Measurements from ENCODE around the gene GRK3.
"Not testable (repeated sequence)": the region's sequence is repeated elsewhere in the genome, so short reads cannot be mapped to it uniquely, and the experiment has no call there.

Gene GRK3

DNA sequence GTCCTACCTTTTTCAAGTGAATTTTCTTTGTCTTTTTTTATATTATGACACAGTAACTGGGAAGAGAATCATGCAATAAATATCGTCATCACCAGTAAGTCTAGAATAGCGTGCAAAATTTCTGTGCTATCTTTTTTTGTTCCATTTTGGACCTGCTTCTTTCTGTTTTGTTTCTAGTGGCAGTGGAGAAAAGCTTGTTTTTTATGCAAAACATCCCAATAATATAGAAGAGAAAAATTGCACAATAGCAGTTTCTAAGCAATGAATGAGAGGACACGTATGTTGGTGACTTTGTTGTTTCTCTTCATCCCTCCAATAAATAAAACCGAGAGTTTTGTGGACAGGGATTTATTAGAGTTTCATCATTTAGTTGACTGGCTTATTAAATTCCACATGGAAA lies 10.3 kb downstream of the GRK3 start:
- DNase-seq, result no peak

DNA sequence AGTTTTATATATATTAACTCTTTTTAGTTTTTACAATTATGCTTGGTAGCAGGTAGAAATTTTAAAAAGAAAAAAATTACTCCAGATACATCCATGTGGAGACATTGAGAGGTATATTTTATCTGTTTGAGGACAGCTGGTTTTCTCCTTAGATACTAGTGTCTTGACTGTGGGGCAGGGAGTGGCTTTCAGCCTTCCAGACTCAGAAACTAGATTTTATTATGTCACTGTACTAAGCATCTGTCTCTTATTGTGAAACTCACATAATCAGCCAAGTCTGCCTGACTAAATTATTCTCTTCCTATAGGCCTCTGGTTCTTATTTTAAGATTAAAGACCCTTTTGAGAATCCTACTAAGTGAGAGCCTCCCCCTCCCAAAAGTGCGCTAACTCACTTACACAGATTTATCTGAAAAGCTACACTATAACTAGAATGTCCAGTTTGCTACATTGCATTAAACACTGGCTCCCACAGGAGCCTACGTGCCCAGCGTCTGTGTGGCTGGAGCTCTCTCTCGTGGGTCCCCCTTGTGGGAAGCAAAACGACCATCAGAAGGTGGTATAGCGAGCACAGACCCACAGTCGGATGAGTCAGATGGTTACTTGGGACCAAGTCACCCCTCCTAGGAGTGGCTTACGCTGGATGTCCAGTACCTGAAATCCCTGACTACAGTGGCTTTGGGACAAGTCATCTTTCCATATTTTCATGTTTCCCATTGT lies 11.4 kb downstream of the GRK3 start:
- DNase-seq, result not testable (repeated sequence)

- not testable (repeated sequence) for DNase-seq
These were observed 17.0 kb downstream of the GRK3 start for GRCh38 chr22:25581452-25581851.

GRCh38 chr22:25582946-25583345 lies 18.5 kb downstream of the GRK3 start:
- no peak for DNase-seq

DNA sequence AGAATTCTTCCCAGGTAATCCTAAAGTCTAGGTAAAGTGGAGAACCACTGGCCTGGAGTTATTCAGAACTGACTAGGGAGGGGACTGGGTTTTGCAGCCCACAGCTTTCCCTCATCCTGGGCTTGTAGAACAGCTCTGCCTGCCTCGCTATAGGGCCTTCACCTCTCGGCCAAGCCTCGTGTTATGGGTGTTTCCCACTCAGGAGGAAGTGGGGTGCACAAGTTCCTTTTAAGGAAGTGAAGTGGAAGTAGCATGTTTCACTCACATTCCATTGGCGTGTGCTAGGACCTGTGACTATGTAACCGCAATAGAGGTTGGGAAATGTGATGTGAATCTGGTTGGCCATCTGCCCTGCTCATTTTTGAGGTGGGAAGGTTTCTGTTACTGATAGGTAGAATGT lies 20.5 kb downstream of the GRK3 start:
- peak; percentile 5 to 7 for DNase-seq

GRCh38 chr22:25589664-25590063 lies 25.2 kb downstream of the GRK3 start:
- DNase-seq, result not testable (repeated sequence)

DNA sequence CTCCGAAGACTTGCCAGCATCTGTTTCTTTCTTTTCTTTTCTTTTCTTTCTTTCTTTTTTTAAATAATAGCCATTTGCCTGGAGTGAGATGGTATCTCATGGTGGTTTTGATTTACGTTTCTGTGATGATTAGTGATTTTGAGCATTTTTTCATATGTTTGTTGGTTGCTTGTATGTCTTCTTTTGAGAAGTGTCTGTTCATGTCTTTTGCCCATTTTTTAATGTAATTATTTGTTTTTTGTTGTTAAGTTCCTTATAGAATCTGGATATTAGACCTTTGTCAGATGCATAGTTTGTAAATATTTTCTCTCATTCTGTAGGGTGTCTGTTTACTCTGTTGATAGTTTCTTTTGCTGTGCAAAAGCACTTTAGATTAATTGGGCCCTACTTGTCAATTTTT lies 28.8 kb downstream of the GRK3 start:
- not testable (repeated sequence) for DNase-seq

- peak; percentile 0 to 4 for DNase-seq
These were observed 34.1 kb downstream of the GRK3 start for GRCh38 chr22:25598609-25599008.

GRCh38 chr22:25602445-25602844 lies 38.0 kb downstream of the GRK3 start:
- no peak for DNase-seq

- no peak for DNase-seq
These were observed 38.4 kb downstream of the GRK3 start for GRCh38 chr22:25602916-25603315.

- DNase-seq, result not testable (repeated sequence)
These were observed 40.7 kb downstream of the GRK3 start for GRCh38 chr22:25605146-25605545.

GRCh38 chr22:25605565-25605964 lies 41.1 kb downstream of the GRK3 start:
- not testable (repeated sequence) for DNase-seq

DNA sequence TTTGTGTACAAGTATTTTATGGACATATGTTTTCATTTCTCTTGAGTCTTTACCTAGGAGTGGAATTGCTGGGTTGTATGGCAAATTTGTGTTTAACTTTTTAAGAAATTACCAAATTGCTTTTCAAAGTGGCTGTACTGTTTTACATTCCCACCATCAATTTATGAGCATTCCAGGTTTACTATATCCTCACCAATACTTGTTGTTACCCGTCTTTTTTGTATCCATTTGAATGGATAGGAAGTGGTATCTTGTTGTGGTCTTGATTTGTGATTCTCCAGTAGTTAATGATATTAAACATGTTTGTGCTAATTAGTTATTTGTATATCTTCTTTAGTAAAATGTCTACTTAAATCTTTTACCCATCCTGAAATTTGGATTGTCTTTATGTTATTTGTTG lies 46.8 kb downstream of the GRK3 start:
- DNase-seq, result not testable (repeated sequence)

- DNase-seq, result not testable (repeated sequence)
These were observed 48.7 kb downstream of the GRK3 start for GRCh38 chr22:25613131-25613530.

- DNase-seq, result not testable (repeated sequence)
These were observed 49.1 kb downstream of the GRK3 start for GRCh38 chr22:25613558-25613957.

- not testable (repeated sequence) for DNase-seq
These were observed 50.3 kb downstream of the GRK3 start for GRCh38 chr22:25614791-25615190.

- no peak for DNase-seq
These were observed 57.5 kb downstream of the GRK3 start for GRCh38 chr22:25621986-25622385.

DNA sequence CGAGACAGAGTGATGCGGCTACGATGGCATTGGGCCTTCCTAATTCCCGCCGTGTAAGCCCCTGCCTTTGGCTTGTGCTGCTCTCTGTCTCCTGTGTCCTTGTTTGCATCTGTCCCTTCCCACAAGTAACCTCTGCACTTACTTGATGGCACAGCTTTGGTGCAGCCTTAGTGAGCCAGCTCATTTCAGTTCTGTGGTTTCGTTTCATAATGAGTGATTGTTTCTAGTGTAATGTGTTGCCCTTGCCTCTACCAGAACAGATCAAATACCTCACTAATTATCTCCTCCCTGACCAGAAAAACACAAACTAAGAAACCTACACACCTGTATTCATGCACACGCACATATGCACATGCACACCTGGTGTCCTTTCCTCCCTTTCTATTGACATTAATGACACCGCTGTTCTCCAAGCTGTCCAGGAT lies 58.8 kb downstream of the GRK3 start:
- DNase-seq, result no peak

GRCh38 chr22:25623851-25624250 lies 59.4 kb downstream of the GRK3 start:
- no peak for DNase-seq

GRCh38 chr22:25624476-25624875 lies 60.0 kb downstream of the GRK3 start:
- no peak for DNase-seq

DNA sequence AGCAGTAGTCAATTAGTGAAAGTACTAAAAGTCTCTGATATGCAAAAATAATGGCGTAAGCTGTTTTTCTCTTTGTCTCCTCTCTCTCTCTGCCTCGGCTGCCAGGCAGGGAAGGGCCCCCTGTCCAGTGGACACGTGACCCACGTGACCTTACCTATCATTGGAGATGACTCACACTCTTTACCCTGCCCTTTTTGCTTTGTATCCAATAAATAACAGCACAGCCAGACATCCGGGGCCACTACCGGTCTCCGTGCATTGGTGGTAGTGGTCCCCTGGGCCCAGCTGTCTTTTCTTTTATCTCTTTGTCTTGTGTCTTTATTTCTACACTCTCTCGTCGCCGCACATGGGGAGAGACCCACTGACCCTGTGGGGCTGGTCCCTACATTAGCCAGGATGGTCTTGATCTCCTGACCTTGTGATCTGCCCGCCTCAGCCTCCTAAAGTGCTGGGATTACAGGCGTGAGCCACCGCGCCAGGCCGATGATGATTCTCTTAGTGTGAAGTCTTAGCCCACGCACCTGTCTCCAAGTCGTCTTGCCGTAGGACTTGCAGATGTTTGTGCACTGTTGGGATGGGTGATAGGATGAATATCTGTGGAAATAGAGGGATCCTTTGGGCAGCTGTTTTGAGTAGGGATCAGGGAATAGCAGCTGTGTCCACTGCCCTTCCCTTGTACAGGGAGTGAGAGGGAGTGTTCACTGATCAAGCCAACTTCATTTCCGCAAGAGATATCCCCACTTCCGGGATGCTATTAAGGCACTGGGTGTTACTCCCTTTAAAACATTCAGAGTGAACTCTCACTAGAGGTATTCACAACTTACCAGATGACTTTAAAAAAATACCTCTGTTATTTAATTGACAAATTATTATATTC lies 61.5 kb downstream of the GRK3 start:
- not testable (repeated sequence) for DNase-seq

DNA sequence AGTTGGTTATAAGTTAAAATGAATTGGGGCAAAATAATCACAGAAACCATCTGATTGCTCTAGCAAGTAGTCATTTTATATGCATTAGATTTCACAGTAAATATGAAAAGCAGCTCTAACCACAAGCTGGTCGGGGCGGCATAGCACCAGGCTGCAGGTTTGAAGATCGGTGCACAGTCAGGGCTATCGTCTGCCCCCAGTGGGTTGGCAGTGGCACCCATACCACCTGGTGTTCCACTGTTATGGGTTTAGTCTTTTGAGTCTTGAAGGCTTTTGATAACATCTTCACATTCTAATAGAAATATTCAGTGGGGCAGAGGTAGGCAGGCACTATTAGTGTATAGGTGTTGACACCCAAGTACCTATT lies 62.1 kb downstream of the GRK3 start:
- no peak for DNase-seq

- DNase-seq, result peak; percentile 58 to 84
These were observed 62.9 kb downstream of the GRK3 start for GRCh38 chr22:25627271-25627852.

DNA sequence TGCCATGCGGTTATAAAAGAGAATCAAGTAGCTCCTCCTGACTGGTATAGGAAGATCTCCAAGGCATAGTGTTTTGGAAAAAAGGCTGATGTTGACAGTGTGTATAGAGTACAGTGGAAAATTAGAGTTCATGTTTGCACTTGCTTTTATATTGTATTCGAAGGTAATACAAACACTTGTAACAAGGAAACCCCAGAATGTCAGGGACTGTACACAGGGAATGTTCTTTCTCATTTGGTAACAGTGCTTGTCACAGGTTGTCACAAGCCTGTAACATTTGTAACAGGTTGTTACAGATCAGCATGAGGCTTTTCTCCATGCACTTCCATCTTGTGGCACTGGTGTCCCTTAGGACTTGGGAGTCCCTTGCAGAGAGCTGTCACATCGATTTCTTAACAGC lies 64.0 kb downstream of the GRK3 start:
- no peak for DNase-seq
